HEK293T (cell line): ENCODE data around the gene MACROD2.
A peak's percentile ranks its signal among the peaks of the same experiment; 100 is the strongest.

ENCODE experiments used
- CTCF ChIA-PET: fragments of 350-600 bp; formaldehyde crosslinking; extraction: SDS; loops from one replicate; lab custom pipeline; 2021; ENCODE audit warnings: antibody characterized with exemption, inconsistent platforms; lab: Yijun Ruan, JAX
- POLR2A ChIA-PET: fragments of 350-600 bp; formaldehyde crosslinking; extraction: SDS; loops from one replicate; lab custom pipeline; 2020; ENCODE audit warnings: antibody characterized with exemption, inconsistent platforms; lab: Yijun Ruan, JAX
- DNase-seq: peaks from one replicate; pipeline ENCODE4 v3.0.0; 2012; ENCODE audit warnings: mixed read lengths; ENCODE audit errors: extremely low spot score
- ARNT ChIP-seq: fragments of 450-650 bp; IDR thresholded peaks from 2 replicates; pipeline ENCODE4 v1.6.1; 2017; ENCODE audit warnings: mild to moderate bottlenecking
- BHLHE40 ChIP-seq: fragments of 450-650 bp; IDR thresholded peaks from 2 replicates; pipeline ENCODE4 v1.6.1; 2016; ENCODE audit warnings: mild to moderate bottlenecking, moderate library complexity, borderline replicate concordance
- CTBP1 ChIP-seq: fragments of 450-650 bp; IDR thresholded peaks from 2 replicates; pipeline ENCODE4 v1.6.1; 2016; ENCODE audit warnings: borderline replicate concordance
- ELF4 ChIP-seq: fragments of 450-650 bp; IDR thresholded peaks from 2 replicates; pipeline ENCODE4 v1.6.1; 2017; ENCODE audit warnings: antibody characterized with exemption
- FOXA1 ChIP-seq: fragments of 450-650 bp; IDR thresholded peaks from 2 replicates; pipeline ENCODE4 v1.6.1; 2016; ENCODE audit warnings: mild to moderate bottlenecking
- FOXK2 ChIP-seq: fragments of 450-650 bp; IDR thresholded peaks from 2 replicates; pipeline ENCODE4 v1.6.1; 2016; ENCODE audit warnings: mild to moderate bottlenecking
- FOXM1 ChIP-seq: fragments of 450-650 bp; IDR thresholded peaks from 2 replicates; pipeline ENCODE4 v1.6.1; 2017; ENCODE audit warnings: mild to moderate bottlenecking, borderline replicate concordance
- HDGF ChIP-seq: fragments of 450-650 bp; IDR thresholded peaks from 2 replicates; pipeline ENCODE4 v1.6.1; 2017; ENCODE audit warnings: antibody characterized with exemption, borderline replicate concordance
- L3MBTL2 ChIP-seq: fragments of 450-650 bp; conservative IDR thresholded peaks from 2 replicates; pipeline ENCODE4 v1.6.1; 2016; ENCODE audit warnings: mild to moderate bottlenecking
- LEF1 ChIP-seq: fragments of 450-650 bp; IDR thresholded peaks from 2 replicates; pipeline ENCODE4 v1.6.1; 2017; ENCODE audit warnings: mild to moderate bottlenecking, borderline replicate concordance
- NFRKB ChIP-seq: fragments of 450-650 bp; IDR thresholded peaks from 2 replicates; pipeline ENCODE4 v1.6.1; 2016; ENCODE audit warnings: mild to moderate bottlenecking, moderate library complexity
- PKNOX1 ChIP-seq: fragments of 450-650 bp; IDR thresholded peaks from 2 replicates; pipeline ENCODE4 v1.6.1; 2016
- SP1 ChIP-seq: fragments of 450-650 bp; IDR thresholded peaks from 2 replicates; pipeline ENCODE4 v1.6.1; 2017
- SUZ12 ChIP-seq: fragments of 450-650 bp; IDR thresholded peaks from 2 replicates; pipeline ENCODE4 v1.6.1; 2016; ENCODE audit warnings: mild to moderate bottlenecking
- TARDBP ChIP-seq: fragments of 450-650 bp; IDR thresholded peaks from 2 replicates; pipeline ENCODE4 v1.6.1; 2016
- ZNF384 ChIP-seq: fragments of 450-650 bp; IDR thresholded peaks from 2 replicates; pipeline ENCODE4 v1.6.1; 2016

The MACROD2 gene

GRCh38 chr20:15653396-15654207 is 1658.3 kb downstream of the MACROD2 start:
- ChIA-PET CTCF (interaction anchor here (0.6 to 1.6 kb wide), 4 partner anchors 12 to 726 kb away, joined by 3 to 4 read pairs (median 4); no protein-coding TSS in a partner anchor), POLR2A (no interaction called here)
- DNase-seq: no peak
- TF ChIP-seq SUZ12 (no peak), FOXA1 (no peak)

GRCh38 chr20:15654208-15654649 is 1658.9 kb downstream of the MACROD2 start:
- TF ChIP-seq ELF4 (peak; percentile 60; the same call in 1 of the 2 replicates), BHLHE40 (no peak)
- peak; percentile 59 for DNase-seq
- POLR2A ChIA-PET: no interaction called here
- CTCF ChIA-PET: interaction anchor here (0.6 to 1.6 kb wide), 3 partner anchors 11 to 726 kb away, joined by 3 to 4 read pairs (median 3); no protein-coding TSS in a partner anchor

GRCh38 chr20:15655295-15655874 is 1660.1 kb downstream of the MACROD2 start:
- no peak for TF ChIP-seq ARNT
- TF ChIP-seq ELF4: no peak
- TF ChIP-seq SUZ12: no peak
- no peak for TF ChIP-seq FOXK2
- TF ChIP-seq TARDBP: no peak
- no peak for TF ChIP-seq SP1
- TF ChIP-seq BHLHE40: no peak
- no peak for TF ChIP-seq L3MBTL2
- TF ChIP-seq FOXM1: no peak
- TF ChIP-seq FOXA1: no peak
- no peak for TF ChIP-seq HDGF
- no peak for TF ChIP-seq NFRKB
- TF ChIP-seq CTBP1: no peak
- TF ChIP-seq ZNF384: no peak
- TF ChIP-seq PKNOX1: no peak
- TF ChIP-seq LEF1: no peak
- POLR2A ChIA-PET: no interaction called here

GRCh38 chr20:15656124-15656523 is 1660.8 kb downstream of the MACROD2 start:
- TF ChIP-seq TARDBP (no peak), FOXK2 (no peak), NFRKB (no peak), ELF4 (no peak), CTBP1 (no peak), SP1 (no peak), FOXM1 (no peak), ZNF384 (no peak), ARNT (no peak), HDGF (no peak), FOXA1 (no peak), L3MBTL2 (no peak), LEF1 (no peak), PKNOX1 (no peak), BHLHE40 (no peak)
- POLR2A ChIA-PET: no interaction called here
- no peak for DNase-seq
- CTCF ChIA-PET: no interaction called here

More at GRCh38 chr20:15655295-15655874, 1660.1 kb downstream of the MACROD2 start:
- CTCF ChIA-PET: no interaction called here
- no peak for DNase-seq

GRCh38 chr20:15658295-15658694 is 1663.0 kb downstream of the MACROD2 start:
- ChIA-PET POLR2A (no interaction called here), CTCF (no interaction called here)
- TF ChIP-seq BHLHE40 (no peak), CTBP1 (no peak), ELF4 (no peak), FOXK2 (no peak), SUZ12 (no peak), FOXM1 (no peak), TARDBP (no peak), NFRKB (no peak)
- DNase-seq: no peak

- TF ChIP-seq HDGF (no peak), L3MBTL2 (no peak), ARNT (no peak), PKNOX1 (no peak), TARDBP (no peak), CTBP1 (no peak), BHLHE40 (no peak), ZNF384 (no peak)
- ChIA-PET POLR2A (no interaction called here), CTCF (interaction anchor here (0.5 kb wide), 1 partner anchor 1748 kb away, joined by 4 read pairs; no protein-coding TSS in a partner anchor)
- no peak for DNase-seq
Measured at GRCh38 chr20:15673206-15673605, 1677.9 kb downstream of the MACROD2 start.
